CD4-positive, alpha-beta T cell treated with Interleukin-17A for 1 hour (primary cell): ENCODE measurements around the gene MRPL18.
A peak's percentile ranks its signal among the peaks of the same experiment; 100 is the strongest.
"Not testable (repeated sequence)": the region's sequence is repeated elsewhere in the genome, so short reads cannot be mapped to it uniquely, and the experiment has no call there.

Experiments used
- DNase-seq: peaks from one replicate; pipeline ENCODE4 v3.0.0-alpha.2; 2020

Gene MRPL18

GRCh38 chr6:159790149-159790955 is at the start of gene MRPL18:
Gene MRPL18 (plus strand): TSS chr6:159790467. CDS start chr6:159790588, 121 bp downstream.
- DNase-seq = peak; percentile 91

- DNase-seq = no peak
These were observed 48.1 kb upstream of the MRPL18 start for GRCh38 chr6:159742165-159742564.

DNA sequence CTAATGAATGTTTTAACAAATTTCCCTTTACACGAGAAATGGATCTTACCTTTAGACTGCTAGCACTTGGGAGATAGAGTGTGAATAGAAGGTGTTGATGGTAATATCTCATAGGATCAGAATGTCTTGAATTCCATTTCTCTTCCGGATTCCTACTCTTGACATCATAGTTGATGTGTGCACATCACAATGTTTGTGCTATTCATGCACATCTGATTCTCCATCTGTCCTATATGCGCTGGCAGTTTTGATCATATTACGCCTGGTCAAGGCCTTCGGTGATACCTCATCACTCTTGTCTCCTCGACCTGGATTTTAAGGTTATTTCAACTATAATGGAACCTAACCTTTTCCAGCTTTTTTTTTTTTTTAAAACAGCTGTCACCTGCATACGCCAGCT is 45.2 kb upstream of the MRPL18 start:
- DNase-seq = no peak

GRCh38 chr6:159746759-159747158 is 43.5 kb upstream of the MRPL18 start:
- no peak for DNase-seq

- DNase-seq = not testable (repeated sequence)
These were observed 42.1 kb upstream of the MRPL18 start for GRCh38 chr6:159748127-159748526.

DNA sequence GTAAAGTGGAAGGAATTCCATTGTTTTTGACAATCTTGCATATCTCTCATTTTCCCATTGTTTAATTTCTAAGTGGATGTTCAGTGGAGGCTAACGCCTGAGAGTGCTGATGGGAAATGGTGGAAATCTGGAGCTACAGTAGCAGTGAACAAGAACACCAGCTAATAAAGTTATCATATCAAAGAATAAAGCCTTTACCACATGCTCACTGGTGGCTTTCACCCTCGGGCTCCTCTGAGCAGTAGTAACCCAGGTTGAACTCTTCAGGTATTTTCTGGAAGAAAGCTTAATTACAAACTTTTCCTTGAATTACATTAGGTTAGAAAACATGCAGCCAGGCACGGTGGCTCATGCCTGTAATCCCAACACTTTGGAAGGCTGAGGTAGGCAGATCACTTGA is 38.8 kb upstream of the MRPL18 start:
- DNase-seq = no peak

GRCh38 chr6:159753081-159753872 is 37.0 kb upstream of the MRPL18 start:
- DNase-seq = no peak

GRCh38 chr6:159754401-159754800 is 35.9 kb upstream of the MRPL18 start:
- DNase-seq = no peak

DNA sequence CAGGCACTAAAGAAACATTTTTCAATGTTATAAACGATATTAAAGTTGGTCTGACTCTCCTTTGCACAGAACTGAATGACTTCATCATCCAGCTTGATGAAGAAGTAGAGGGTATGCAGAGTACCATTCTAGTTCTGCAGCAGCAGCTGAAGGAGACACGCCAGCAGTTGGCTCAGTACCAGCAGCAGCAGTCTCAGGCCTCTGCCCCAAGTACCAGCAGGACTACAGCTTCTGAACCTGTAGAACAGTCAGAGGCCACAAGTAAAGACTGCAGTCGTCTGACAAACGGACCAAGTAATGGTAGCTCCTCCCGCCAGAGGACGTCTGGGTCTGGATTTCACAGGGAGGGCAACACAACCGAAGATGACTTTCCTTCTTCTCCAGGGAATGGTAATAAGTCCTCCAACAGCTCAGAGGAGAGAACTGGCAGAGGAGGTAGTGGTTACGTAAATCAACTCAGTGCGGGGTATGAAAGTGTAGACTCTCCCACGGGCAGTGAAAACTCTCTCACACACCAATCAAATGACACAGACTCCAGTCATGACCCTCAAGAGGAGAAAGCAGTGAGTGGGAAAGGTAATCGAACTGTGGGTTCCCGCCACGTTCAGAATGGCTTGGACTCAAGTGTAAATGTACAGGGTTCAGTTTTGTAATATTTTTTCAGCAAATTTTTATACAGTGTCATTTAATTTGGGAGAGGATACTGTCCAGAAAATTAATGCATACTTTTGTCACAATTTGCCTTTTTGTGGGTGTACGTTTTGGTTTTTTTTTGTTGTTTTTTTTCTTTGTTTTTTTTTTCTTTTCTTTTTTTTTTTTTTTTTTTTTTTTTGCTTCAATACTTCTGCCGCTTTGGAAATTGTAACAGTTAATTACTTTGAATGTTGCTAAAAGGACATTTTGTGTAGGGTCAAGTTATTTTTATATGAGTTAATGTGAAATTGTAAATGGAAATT is 35.0 kb upstream of the MRPL18 start:
- no peak for DNase-seq

- no peak for DNase-seq
These were observed 33.8 kb upstream of the MRPL18 start for GRCh38 chr6:159756508-159756907.

DNA sequence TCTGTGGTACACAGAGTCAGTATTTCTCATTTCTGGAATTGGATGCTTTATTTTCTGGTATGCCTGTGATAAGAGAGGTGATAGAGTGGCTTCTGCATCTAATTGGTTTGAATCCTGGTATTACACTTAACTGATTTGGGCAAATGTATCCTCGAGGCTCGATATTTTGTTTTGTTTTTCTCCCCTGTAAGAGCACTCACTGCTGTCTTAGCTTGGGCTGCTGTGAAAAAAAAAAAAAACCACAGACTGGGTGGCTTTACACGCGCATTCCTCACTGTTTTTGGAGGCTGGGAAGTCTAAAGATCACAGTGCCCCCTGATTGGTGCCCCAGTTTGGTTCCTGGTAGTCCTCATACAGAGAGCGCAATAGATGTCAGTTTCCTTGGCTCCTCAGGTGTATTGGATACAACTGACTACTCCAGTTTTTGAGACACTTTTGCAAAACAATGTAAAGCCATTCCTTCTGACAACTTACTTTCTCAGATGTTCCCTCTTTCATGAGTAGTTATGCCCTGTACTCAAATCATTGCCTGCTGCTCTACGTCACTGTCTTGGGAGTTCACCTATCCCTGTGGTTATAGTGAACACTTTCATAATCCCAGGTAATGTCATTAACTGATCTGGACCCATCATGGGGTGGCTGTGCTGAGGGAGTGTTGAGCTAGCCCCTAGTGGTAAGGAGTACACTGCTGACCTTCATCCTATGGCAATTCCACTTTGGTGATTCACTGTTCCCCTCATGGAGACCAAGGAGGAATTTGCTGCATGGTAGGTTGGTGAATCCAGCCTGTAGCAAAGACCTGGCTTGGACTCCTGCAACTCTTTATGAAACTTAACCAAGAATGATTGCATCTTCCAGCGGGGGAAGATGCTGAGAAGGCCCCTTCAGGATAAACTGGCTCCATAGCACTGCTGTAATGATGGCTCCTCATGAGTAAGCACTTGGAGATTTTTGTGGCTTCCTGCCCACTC is 32.0 kb upstream of the MRPL18 start:
- no peak for DNase-seq

GRCh38 chr6:159759645-159760044 is 30.6 kb upstream of the MRPL18 start:
- DNase-seq = no peak

DNA sequence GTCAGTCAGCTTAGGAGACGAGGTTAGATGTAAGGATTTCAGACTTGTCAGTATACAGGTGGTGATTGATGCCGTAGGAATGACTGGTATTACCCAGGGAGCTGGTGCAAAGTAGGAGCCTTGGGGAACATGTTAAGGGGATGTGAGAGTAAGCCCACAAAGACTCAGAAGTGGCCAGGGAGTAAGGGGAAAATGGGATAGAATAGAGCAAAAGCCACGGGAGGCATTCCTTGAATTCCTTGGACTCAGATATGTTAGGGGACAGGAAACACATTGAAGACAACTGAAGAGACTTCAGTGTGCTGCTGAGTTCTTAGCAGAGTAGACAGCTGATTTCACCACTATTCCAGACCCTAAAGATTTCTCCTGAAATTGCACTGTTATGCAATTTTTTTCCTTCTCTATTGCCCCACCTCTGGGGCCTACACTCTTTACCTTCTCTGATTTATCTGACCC is 29.6 kb upstream of the MRPL18 start:
- DNase-seq = no peak

- no peak for DNase-seq
These were observed 29.0 kb upstream of the MRPL18 start for GRCh38 chr6:159761129-159761872.

- peak; percentile 95 for DNase-seq
These were observed 28.2 kb upstream of the MRPL18 start, which contains the start of gene ACAT2 for GRCh38 chr6:159761873-159762680. Gene ACAT2 (plus strand): TSS chr6:159762045. CDS start chr6:159762088, 43 bp downstream.

DNA sequence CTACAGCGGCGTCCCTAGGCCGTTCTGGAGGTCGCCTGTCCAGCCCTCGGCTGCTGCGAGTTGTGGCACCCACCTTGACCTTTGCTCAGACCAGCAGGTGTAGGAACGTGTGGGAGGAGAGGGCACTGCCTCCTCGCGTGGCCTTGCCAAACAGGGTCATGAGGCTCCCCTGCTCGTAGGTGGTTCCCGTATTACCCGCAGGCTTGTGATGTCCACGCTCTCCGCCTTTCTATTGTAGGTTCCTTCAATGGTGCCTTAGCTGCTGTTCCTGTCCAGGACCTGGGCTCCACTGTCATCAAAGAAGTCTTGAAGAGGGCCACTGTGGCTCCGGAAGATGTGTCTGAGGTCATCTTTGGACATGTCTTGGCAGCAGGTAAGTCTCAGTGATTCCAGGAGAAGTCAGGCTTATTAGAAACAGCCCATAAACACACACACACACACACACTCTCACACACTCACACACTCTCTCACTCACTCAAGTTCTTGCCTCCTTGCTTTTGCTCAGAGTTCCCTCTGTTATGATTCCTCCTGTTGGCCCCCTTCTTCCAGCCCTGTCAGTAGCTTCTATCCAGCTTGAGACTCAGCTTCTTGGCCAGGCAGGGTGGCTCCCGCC is 27.5 kb upstream of the MRPL18 start:
- peak; percentile 65 for DNase-seq

- no peak for DNase-seq
These were observed 23.4 kb upstream of the MRPL18 start for GRCh38 chr6:159766906-159767305.

- DNase-seq = no peak
These were observed 20.8 kb upstream of the MRPL18 start for GRCh38 chr6:159769470-159769869.

DNA sequence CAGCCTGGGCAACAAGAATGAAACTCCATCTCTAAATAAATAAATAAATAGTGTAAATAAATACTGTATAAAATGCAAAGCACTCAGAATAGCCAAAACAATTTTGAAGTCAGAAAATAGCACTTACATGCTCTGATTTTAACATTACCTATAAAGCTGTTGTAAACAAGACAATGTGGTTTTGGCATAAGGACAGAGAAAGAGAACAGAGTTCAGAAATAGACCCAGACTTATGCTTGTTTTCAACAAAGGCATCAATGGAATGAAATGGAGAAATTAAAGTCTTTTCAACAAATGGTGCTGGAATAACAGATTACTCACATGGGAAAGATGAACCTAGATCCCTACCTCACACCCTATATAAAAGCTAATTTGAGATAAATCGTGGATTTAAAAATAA is 18.1 kb upstream of the MRPL18 start:
- DNase-seq = no peak
